Stimulated activated CD4-positive, alpha-beta T cell treated with anti-CD3 and anti-CD28 coated beads, TNF-alpha, amount 100 ng/mL, for 48 hours (primary cell): ENCODE measurements around the gene SLC4A1AP.
A peak's percentile ranks its signal among the peaks of the same experiment; 100 is the strongest.
"Not testable (repeated sequence)": the region's sequence is repeated elsewhere in the genome, so short reads cannot be mapped to it uniquely, and the experiment has no call there.

Experiments
- DNase-seq, 3 donors: peaks; one replicate each; pipeline ENCODE4 v3.0.0-alpha.2; 2020; ENCODE audit warnings: low read depth in 3 of 3

The SLC4A1AP gene

GRCh38 chr2:27652341-27652740, 11.3 kb upstream of the SLC4A1AP start:
- DNase-seq, result no peak

GRCh38 chr2:27652790-27653189, 10.9 kb upstream of the SLC4A1AP start:
- no peak for DNase-seq

- no peak for DNase-seq
These were observed 10.3 kb upstream of the SLC4A1AP start for GRCh38 chr2:27653397-27653796.

DNA sequence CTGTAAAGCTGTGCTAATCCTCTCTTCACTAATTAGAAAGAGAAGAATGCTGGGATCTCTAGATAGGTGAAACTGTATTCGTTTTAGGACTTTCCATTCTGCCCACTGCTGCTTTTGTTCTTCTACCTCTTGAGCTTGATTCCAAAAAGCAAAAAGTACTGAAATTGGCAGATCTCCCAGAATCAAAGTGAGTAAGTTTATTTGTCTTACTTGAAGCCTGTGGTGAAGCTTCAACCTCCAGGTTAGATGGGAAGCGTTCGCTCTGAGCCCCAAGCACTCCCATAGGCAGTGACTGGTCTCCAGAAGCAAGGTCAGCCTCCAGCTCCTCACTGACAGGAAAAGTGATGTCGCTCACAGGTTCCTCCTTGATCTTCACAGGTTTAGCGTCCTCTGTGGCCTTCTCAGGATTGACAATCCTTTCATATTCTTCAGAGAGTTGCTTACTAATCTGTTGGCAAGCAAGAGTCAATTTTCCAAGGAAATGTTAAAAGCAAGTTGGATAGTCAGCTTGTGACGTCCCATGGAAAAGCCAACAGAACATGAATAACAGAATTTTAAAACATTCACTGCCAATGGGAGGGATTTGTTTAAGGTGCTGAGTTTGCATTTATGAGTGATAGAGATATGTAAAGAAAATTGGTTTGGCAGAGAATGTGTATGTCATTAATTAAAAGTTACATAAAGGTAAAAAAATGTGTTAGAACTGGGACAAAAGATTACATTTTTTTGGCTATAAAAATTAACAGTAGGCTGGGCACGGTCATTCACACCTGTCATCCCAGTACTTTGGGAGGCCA, 8.3 kb upstream of the SLC4A1AP start:
- no peak for DNase-seq

GRCh38 chr2:27661371-27661770, 2.3 kb upstream of the SLC4A1AP start:
- no peak for DNase-seq

- no peak for DNase-seq
These were observed 475 bp downstream of the SLC4A1AP start for GRCh38 chr2:27664154-27664574.

GRCh38 chr2:27664622-27665363, 1.1 kb downstream of the SLC4A1AP start:
- DNase-seq, result no peak

DNA sequence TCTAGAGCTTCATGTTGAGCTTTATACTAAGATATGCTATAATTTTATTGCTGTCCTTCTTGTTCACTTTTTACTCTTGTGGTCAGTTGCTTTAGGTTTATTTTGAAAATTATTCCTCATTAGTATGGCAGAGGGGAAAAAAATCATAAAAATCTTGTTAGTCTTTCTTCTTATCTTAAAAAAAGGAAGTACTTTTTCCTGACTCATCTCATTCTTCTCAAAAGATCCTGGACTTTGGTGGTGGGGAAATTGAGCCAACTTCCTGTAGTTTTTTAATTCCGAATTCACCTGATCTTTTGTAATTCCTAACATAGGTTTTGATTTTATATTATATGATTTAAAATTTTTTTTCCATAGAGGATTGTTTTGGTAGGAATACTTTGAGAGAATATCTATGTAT, 3.8 kb downstream of the SLC4A1AP start:
- DNase-seq, result no peak

- no peak for DNase-seq
These were observed 7.5 kb downstream of the SLC4A1AP start for GRCh38 chr2:27671235-27671634.

DNA sequence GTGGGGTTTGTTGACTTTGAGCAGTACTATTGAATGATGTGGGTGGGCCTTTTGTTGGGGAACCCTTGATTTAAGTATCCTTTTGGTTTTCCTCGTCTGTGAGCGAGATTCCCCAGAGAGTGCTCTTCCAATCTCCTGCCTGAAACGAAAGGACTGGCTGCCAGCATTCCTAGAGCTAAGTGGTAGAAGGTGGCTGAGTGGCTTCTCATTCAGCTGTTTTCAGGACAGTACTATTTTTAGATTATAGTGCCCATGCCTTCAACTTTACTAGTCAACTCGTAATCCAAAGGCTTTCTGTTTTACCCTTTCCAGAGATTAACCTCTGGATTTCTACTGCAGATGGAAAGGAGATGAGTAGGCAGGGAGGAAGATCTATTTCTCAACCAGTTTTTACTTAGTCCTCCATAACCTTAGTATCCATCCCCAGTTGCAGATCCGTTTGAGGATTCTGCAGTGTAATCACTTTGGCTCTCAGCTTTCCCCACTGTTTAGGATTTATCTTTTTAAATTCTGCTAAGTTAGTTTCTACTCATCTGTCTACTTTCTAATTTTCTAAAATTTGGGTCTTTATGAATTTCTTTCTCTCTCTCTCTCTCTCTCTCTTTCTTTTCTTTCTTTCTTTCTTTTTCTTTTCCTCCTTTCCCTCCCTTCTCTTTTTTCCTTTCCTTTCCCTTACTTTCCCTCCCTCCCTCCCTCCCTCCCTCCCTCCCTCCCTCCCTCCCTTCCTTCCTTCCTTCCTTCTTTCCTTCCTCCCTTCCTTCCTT, 9.2 kb downstream of the SLC4A1AP start:
- no peak for DNase-seq

GRCh38 chr2:27680571-27680970, 16.9 kb downstream of the SLC4A1AP start:
- DNase-seq, result no peak

GRCh38 chr2:27681841-27682240, 18.2 kb downstream of the SLC4A1AP start:
- no peak for DNase-seq

GRCh38 chr2:27682334-27682771, 18.7 kb downstream of the SLC4A1AP start:
- not testable (repeated sequence) for DNase-seq

- DNase-seq, result peak; percentile 68 to 94 (median 89)
These were observed 19.8 kb downstream of the SLC4A1AP start for GRCh38 chr2:27683390-27684071.

- DNase-seq, result not testable (repeated sequence)
These were observed 21.3 kb downstream of the SLC4A1AP start for GRCh38 chr2:27685006-27685405.

GRCh38 chr2:27685577-27685976, 21.9 kb downstream of the SLC4A1AP start:
- no peak for DNase-seq

GRCh38 chr2:27687232-27687631, 23.5 kb downstream of the SLC4A1AP start:
- no peak for DNase-seq

DNA sequence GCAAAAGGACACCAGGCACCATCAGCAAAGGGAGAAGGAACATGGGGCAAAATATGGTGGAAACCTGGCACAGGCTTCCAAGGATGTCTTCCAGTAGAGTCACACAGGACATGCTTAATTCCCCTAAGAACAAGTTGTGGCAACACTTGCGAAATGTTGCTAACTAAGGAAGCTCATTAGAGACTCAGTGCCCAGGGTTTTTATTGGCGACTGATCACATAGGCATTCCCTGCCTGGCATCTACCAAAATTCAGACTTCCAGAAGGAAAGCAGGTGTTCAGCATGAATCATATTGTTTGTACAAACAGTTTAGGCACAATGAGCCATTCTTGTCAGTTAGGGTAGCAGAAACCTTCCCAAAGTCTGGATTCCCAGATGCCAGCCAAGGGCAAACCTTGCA, 25.7 kb downstream of the SLC4A1AP start:
- DNase-seq, result no peak

DNA sequence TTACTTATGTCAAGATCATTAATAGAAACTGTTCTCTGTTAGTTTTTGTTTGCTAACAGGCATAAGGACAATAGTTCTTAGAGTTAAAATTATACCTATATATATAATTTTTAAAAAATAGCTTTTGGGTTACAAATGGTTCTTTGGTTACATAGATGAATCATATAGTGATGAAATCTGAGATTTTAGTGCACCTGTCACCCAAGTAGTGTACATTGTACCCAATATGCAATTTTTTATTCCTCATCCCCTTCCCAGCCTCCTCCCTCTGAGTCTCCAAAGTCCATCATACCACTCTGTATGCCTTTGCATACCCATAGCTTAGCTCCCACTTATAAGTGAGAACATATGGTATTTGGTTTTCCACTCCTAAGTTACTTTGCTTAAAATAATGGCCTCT, 26.4 kb downstream of the SLC4A1AP start:
- no peak for DNase-seq

DNA sequence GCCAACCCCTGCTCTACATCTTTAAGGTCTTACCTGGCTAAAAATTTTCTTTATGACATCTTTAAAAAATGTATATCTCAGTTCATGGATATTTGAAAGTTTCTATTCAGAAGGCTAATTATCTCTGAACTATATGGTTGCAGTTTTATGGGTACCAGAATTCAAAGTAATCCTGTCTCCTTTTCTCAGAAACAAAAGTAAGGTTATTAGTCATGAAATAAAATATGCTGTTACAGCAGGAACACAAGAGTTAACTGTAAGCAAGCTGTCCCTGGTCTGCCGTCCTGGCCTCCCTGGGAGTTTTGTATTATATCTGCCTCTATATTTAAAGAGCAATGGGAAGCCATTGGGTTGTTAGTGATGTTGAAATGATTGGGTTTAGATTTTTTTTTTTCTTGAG, 34.0 kb downstream of the SLC4A1AP start:
- DNase-seq, result no peak

- no peak for DNase-seq
These were observed 38.0 kb downstream of the SLC4A1AP start for GRCh38 chr2:27701676-27702075.

DNA sequence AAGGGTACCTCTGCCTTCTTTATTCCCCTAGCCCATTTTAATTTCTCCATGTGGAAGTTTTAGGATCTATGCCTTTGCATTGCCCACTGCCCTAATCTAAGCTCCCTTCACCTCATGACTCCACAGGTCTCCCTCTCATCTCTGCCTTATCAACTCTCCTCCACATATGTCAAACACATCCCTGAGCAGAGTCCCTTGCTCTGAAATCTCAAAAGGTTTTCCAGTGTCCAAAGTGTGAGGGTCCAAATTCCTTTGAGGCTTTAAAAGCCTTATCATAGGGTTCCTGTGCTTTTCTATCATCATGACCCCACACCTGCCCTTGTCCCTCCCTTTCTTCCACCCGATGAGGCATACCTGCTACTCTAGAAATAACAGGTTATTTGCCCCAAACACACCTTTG, 38.6 kb downstream of the SLC4A1AP start:
- no peak for DNase-seq
